ENCODE measurements around the gene EFCAB13. TPM values are rescaled to one million over a fixed set of nuclear protein-coding genes. Genes with fewer than 3 reads are reported as not detected.
"Not testable (repeated sequence)": the region's sequence is repeated elsewhere in the genome, so short reads cannot be mapped to it uniquely, and the experiment has no call there.

Gene EFCAB13
- total RNA-seq, 2 donors from 2014 or later: 3.0 to 3.4 TPM

DNA sequence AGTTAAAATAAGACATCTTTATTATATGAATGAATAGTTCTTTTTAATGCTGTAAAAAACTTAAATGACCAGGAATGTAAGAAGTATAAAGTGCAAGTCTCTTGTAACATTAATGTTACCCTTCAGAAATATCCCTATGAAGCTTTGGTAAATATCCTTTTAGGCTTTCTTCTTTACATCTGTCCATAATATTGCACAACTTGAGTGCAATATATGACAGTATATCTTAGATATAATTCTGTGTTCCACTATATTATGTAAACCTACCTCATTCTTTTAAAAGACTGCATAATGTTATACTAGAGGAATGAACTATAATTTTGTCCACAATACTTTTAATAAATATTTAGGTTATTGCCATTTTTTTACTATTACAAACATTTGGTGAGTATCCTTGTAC lies 81.1 kb downstream of the EFCAB13 start:
- no peaks in the 10 kb centered on the region for H3K27me3 Mint-ChIP-seq

DNA sequence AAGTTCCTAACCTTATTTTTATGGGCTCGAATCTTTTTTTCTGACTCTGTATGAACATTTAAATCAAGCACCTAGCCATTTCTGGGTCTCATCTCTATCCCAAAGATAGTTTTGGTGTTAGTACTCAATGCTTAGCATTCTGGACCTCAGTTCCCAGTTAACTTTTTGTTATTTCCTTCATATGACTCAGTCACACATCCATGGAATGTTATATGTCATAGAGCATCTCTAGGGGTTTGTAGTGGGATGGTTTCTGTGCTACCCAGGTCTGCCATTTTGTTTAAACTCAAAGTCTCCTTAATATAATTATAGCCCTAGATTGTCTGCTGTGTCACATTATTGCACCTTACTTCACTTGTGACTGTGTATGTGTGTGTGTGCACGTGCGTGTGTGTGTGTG lies 90.1 kb downstream of the EFCAB13 start:
- H3K4me1 Mint-ChIP-seq: no peaks in the 10 kb centered on the region
- no peak for ATAC-seq (replicated peaks)
- H3K36me3 Mint-ChIP-seq (ENCODE audit: low read depth): no peaks in the 10 kb centered on the region
- H3K4me3 Mint-ChIP-seq: no peak overlapping the region
- H3K27me3 Mint-ChIP-seq: no peaks in the 10 kb centered on the region
- no peak overlapping the region for H3K27ac Mint-ChIP-seq
- H3K9me3 Mint-ChIP-seq: no peaks in the 10 kb centered on the region

More for the DNA sequence above, 81.1 kb downstream of the EFCAB13 start:
- H3K27ac Mint-ChIP-seq: no peak overlapping the region
- ATAC-seq (replicated peaks): no peak
- H3K4me3 Mint-ChIP-seq: no peak overlapping the region
- H3K9me3 Mint-ChIP-seq: no peaks in the 10 kb centered on the region
- no peaks in the 10 kb centered on the region for H3K36me3 Mint-ChIP-seq (ENCODE audit: low read depth)
- H3K4me1 Mint-ChIP-seq: no peaks in the 10 kb centered on the region

DNA sequence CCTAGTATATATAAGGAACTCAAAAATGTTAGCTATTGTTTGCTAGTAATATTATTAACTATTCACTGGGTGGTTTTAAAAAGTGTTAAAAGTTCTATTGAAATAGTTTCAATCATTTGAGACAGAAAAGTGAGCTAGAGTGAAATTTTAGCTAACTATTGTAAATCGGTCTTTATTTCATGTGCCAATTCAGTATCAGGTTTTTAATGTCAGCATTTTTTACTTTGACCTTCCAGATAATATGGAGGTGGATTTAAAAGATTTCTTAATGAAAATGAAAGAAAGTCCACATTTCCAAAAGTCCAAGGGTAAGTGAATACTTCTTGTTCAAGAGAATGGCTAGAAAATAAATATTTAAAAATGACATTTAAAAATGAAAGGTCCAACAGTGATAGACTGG lies 90.9 kb downstream of the EFCAB13 start:
- ATAC-seq (replicated peaks): no peak
- H3K9me3 Mint-ChIP-seq: no peaks in the 10 kb centered on the region
- no peaks in the 10 kb centered on the region for H3K27me3 Mint-ChIP-seq
- H3K27ac Mint-ChIP-seq: no peak overlapping the region
- H3K4me3 Mint-ChIP-seq: no peak overlapping the region
- H3K4me1 Mint-ChIP-seq: no peaks in the 10 kb centered on the region
- H3K36me3 Mint-ChIP-seq (ENCODE audit: low read depth): no peaks in the 10 kb centered on the region

GRCh38 chr17:47423406-47424295 lies 99.9 kb downstream of the EFCAB13 start:
- H3K9me3 Mint-ChIP-seq: no peaks in the 10 kb centered on the region
- H3K4me1 Mint-ChIP-seq: no peaks in the 10 kb centered on the region
- H3K36me3 Mint-ChIP-seq (ENCODE audit: low read depth): peaks cover 40% of the 10 kb centered on the region
- H3K27me3 Mint-ChIP-seq: peaks cover 5% of the 10 kb centered on the region
- peak overlapping the region; percentile 37 for H3K4me3 Mint-ChIP-seq
- peak; percentile 35 for ATAC-seq (replicated peaks)
- H3K27ac Mint-ChIP-seq: no peak overlapping the region

GRCh38 chr17:47425233-47425632 lies 101.5 kb downstream of the EFCAB13 start:
- H3K4me3 Mint-ChIP-seq, H3K4me1 Mint-ChIP-seq, H3K9me3 Mint-ChIP-seq, H3K27me3 Mint-ChIP-seq, H3K27ac Mint-ChIP-seq: not testable (repeated sequence)
- ATAC-seq (replicated peaks): peak; percentile 32
- H3K36me3 Mint-ChIP-seq (ENCODE audit: low read depth): peaks cover 40% of the 10 kb centered on the region

GRCh38 chr17:47425887-47426635 lies 102.3 kb downstream of the EFCAB13 start:
- not testable (repeated sequence) for ATAC-seq (replicated peaks); H3K4me1 Mint-ChIP-seq

DNA sequence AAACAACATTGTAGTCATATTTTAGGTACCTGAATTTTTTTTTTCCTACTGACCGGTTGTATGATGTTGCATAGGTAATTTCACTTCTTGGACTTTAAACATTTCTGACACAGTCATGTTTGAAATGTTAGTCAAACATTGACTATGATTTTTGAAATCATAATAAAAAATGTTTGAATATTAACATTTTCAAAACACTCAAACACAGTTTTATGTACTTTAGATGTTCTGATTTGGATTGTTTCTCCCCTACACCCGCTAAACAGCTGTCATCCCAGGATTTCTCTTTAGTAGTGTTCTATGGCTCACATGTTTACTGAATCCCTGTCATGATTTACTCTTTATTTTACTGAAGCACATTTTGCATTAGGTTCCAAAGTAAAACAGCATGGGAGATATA lies 104.2 kb downstream of the EFCAB13 start:
- no peak overlapping the region for H3K27ac Mint-ChIP-seq
- H3K9me3 Mint-ChIP-seq: no peaks in the 10 kb centered on the region
- peaks cover 35% of the 10 kb centered on the region for H3K36me3 Mint-ChIP-seq (ENCODE audit: low read depth)
- no peak overlapping the region for H3K4me3 Mint-ChIP-seq
- peaks cover 5% of the 10 kb centered on the region for H3K27me3 Mint-ChIP-seq
- ATAC-seq (replicated peaks): no peak
- H3K4me1 Mint-ChIP-seq: no peaks in the 10 kb centered on the region

More at GRCh38 chr17:47425887-47426635, 102.3 kb downstream of the EFCAB13 start:
- not testable (repeated sequence) for H3K4me3 Mint-ChIP-seq, H3K27me3 Mint-ChIP-seq, H3K27ac Mint-ChIP-seq, H3K9me3 Mint-ChIP-seq
- H3K36me3 Mint-ChIP-seq (ENCODE audit: low read depth): peaks cover 40% of the 10 kb centered on the region

GRCh38 chr17:47432240-47432639 lies 108.5 kb downstream of the EFCAB13 start:
- not testable (repeated sequence) for H3K27ac Mint-ChIP-seq; ATAC-seq (replicated peaks); H3K4me1 Mint-ChIP-seq; H3K9me3 Mint-ChIP-seq; H3K27me3 Mint-ChIP-seq; H3K4me3 Mint-ChIP-seq
- peaks cover 13% of the 10 kb centered on the region for H3K36me3 Mint-ChIP-seq (ENCODE audit: low read depth)

DNA sequence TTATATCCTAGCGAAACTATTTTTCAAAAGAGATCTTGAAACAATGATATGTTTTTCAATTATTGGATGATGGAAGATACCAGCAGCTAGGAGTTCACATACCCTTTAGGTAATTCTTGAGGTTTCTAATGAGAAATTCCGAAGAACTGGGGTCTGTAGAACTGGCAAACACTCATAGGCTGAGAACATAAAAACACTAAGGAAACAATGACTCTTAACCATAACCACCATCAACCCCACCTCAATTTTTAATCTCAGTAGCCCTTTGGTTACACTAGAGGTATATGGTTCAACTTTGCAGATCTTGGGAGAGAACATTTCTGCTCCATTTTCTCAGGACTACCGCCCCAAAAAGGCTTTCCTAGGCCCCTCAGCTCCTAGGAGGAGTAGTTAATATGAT lies 141.4 kb downstream of the EFCAB13 start:
- H3K4me3 Mint-ChIP-seq: no peak overlapping the region
- no peak for ATAC-seq (replicated peaks)
- H3K4me1 Mint-ChIP-seq: no peaks in the 10 kb centered on the region
- H3K27ac Mint-ChIP-seq: no peak overlapping the region
- no peaks in the 10 kb centered on the region for H3K27me3 Mint-ChIP-seq
- H3K9me3 Mint-ChIP-seq: no peaks in the 10 kb centered on the region
- peaks cover 18% of the 10 kb centered on the region for H3K36me3 Mint-ChIP-seq (ENCODE audit: low read depth)

- not testable (repeated sequence) for H3K27me3 Mint-ChIP-seq; ATAC-seq (replicated peaks); H3K27ac Mint-ChIP-seq; H3K9me3 Mint-ChIP-seq; H3K4me1 Mint-ChIP-seq; H3K4me3 Mint-ChIP-seq
- H3K36me3 Mint-ChIP-seq (ENCODE audit: low read depth): peaks cover 24% of the 10 kb centered on the region
These were observed 143.2 kb downstream of the EFCAB13 start for GRCh38 chr17:47466976-47467375.

DNA sequence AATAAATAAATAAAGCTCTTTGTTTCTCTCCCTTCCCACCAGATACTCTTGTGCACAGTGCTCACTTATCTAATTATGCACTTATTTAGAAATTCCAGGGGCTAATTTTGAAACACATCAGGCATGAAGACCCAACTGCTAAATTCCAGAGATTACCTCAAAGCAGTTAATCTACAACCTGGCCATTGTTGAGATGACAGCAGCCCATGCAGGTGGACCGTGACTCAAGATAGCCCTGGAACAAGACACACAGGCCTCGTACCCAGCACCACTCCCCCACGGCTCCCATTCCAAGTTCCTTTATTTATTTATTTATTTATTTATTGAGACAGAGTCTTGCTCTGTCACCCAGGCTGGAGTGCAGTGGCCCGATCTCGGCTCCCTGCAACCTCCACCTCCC lies 147.1 kb downstream of the EFCAB13 start:
- H3K9me3 Mint-ChIP-seq: no peaks in the 10 kb centered on the region
- H3K36me3 Mint-ChIP-seq (ENCODE audit: low read depth): peaks cover 31% of the 10 kb centered on the region
- ATAC-seq (replicated peaks): no peak
- no peaks in the 10 kb centered on the region for H3K27me3 Mint-ChIP-seq
- H3K27ac Mint-ChIP-seq: no peak overlapping the region
- H3K4me3 Mint-ChIP-seq: no peak overlapping the region
- no peaks in the 10 kb centered on the region for H3K4me1 Mint-ChIP-seq

DNA sequence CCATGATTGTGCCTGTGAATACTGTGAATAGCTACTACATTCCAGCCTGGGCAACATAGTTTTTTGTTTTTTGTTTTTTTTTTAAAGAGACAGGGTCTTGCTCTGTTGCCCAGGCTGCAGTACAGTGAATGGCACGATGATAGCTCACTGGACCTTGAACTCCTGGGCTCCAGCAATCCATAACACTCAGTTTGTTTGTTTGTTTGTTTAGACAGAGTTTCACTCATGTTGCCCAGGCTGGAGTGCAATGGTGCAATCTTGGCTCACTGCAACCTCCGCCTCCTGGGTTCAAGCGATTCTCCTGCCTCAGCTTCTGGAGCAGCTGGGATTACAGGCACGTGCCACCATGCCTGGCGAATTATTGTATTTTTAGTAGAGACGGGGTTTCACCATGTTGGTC lies 148.3 kb downstream of the EFCAB13 start:
- not testable (repeated sequence) for ATAC-seq (replicated peaks); H3K4me1 Mint-ChIP-seq; H3K27me3 Mint-ChIP-seq; H3K4me3 Mint-ChIP-seq; H3K27ac Mint-ChIP-seq; H3K9me3 Mint-ChIP-seq
- peaks cover 34% of the 10 kb centered on the region for H3K36me3 Mint-ChIP-seq (ENCODE audit: low read depth)
